Vagina (tissue), 2 donors: Measurements from ENCODE around the gene FRMPD4. TPM values are rescaled to one million over a fixed set of nuclear protein-coding genes. Genes with fewer than 3 reads are reported as not detected.

Experiments
- DNase-seq, 2 donors: peaks; one replicate each; pipeline ENCODE4 v3.0.0-alpha.2; 2017; ENCODE audit errors: extremely low spot score in 2 of 2
- H3K27ac ChIP-seq: fragments of 200-600 bp; sonication (generic); one replicate; pipeline ENCODE4 v1.5.1; 2019
- H3K27me3 ChIP-seq: fragments of 200-600 bp; sonication (generic); one replicate; pipeline ENCODE4 v1.5.1; 2019
- H3K36me3 ChIP-seq, 2 donors: fragments of 200-600 bp; sonication (generic); one replicate each; pipeline ENCODE4 v1.5.1; 2017 to 2019
- H3K4me1 ChIP-seq: fragments of 200-600 bp; sonication (generic); one replicate; pipeline ENCODE4 v1.5.1; 2019
- H3K4me3 ChIP-seq, 2 donors: fragments of 200-600 bp; sonication (generic); 1 replicate in 1 of 2; 2 replicates in 1 of 2; pipeline ENCODE4 v1.5.1; 2016 to 2019
- H3K9me3 ChIP-seq: fragments of 200-600 bp; sonication (generic); one replicate; pipeline ENCODE4 v1.5.1; 2019
- CTCF ChIP-seq, 3 experiments: fragments of 450-650 bp in 2 of 3; fragments of 200-600 bp in 1 of 3; sonication (generic) in 1 of 3; IDR thresholded peaks; one replicate each; pipeline ENCODE4 v1.5.1; 2017 to 2019; ENCODE audit warnings: antibody characterized with exemption in 3 of 3, mild to moderate bottlenecking in 2 of 3, moderate library complexity in 2 of 3
- POLR2A ChIP-seq, 2 donors: fragments of 450-650 bp; IDR thresholded peaks; one replicate each; pipeline ENCODE4 v1.6.1; 2017; ENCODE audit warnings: antibody characterized with exemption in 2 of 2, mild to moderate bottlenecking in 2 of 2, moderate library complexity in 2 of 2
- POLR2AphosphoS5 ChIP-seq, 2 donors: sonication (generic); formaldehyde crosslinking; IDR thresholded peaks; one replicate each; pipeline ENCODE4 v1.9.0; 2017; ENCODE audit warnings: antibody characterized with exemption in 2 of 2, mild to moderate bottlenecking in 2 of 2, low read depth in 1 of 2; ENCODE audit not compliant: insufficient read depth in 1 of 2
- intact Hi-C: fragments of 100-400 bp; cut with DNase I; formaldehyde crosslinking; loops from one replicate; pipeline ENCODE4 v1.15.1; 2023
- total RNA-seq: library from RNA; depleted of rRNA; stranded (reverse); fragments of >200 nt; gene quantifications from one replicate; pipeline ENCODE4 v1.2.3, GENCODE V29; 2016

Gene FRMPD4
- total RNA-seq, 1 donor from 2014 or later: not detected

DNA sequence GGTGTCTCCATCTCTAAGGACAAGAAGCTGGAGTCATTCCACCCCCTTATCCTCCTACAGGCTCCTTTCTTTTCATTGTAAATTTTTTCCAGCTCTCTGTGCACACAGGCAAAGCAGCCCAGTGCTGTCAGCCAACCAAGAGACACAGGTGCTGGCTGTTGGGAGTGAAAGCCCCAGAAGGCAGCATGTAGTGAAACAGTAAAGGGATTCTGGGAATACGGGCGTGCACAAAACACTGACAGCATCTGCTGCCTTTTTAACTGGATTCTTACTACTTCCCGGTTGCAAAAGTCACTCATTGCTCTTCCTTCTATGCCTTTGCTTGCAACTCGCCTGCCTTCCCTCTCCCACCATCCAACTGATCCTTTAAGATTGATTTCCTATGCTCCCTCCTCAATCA lies 444.4 kb downstream of the FRMPD4 start:
- TF ChIP-seq POLR2AphosphoS5 (IDR thresholded peaks at IDR 0.05; ENCODE audit: insufficient read depth in 1 of 2, low read depth in 1 of 2) (no peak), POLR2A (IDR thresholded peaks at IDR 0.05) (no peak), CTCF (IDR thresholded peaks at IDR 0.05) (no peak)
- no peak overlapping the region for H3K27ac ChIP-seq
- H3K4me1 ChIP-seq: no peaks in the 10 kb centered on the region
- H3K9me3 ChIP-seq: no peaks in the 10 kb centered on the region
- no peak for DNase-seq
- H3K36me3 ChIP-seq: no peaks in the 10 kb centered on the region
- H3K27me3 ChIP-seq: no peaks in the 10 kb centered on the region
- H3K4me3 ChIP-seq: no peak overlapping the region
- intact Hi-C loops: no loop called here

DNA sequence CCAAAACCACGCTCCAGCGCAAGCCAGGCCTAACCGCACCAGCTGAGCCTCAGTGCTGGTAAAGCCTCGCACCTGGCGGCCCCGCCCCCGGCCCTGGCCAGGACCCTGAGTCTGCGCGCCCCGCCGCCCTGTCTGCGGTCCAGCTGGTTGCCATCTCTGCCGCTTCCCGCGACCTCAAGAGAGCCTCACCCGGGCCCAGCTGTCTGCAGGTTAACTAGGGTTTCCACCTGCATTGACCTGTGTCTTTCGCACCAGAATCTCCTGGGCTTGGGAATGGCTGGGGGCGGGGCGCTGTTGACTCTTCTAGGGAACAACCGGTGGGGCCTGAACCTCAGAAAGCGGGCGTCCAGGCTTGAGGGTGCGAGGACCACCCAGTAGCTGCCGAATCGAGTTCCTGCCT lies 445.3 kb downstream of the FRMPD4 start:
- H3K4me3 ChIP-seq: no peak overlapping the region
- no peaks in the 10 kb centered on the region for H3K4me1 ChIP-seq
- TF ChIP-seq POLR2AphosphoS5 (IDR thresholded peaks at IDR 0.05; ENCODE audit: insufficient read depth in 1 of 2, low read depth in 1 of 2) (no peak), POLR2A (IDR thresholded peaks at IDR 0.05) (no peak), CTCF (IDR thresholded peaks at IDR 0.05) (no peak)
- no peaks in the 10 kb centered on the region for H3K36me3 ChIP-seq
- H3K27ac ChIP-seq: no peak overlapping the region
- H3K27me3 ChIP-seq: no peaks in the 10 kb centered on the region
- no peaks in the 10 kb centered on the region for H3K9me3 ChIP-seq
- intact Hi-C loops: no loop called here
- no peak for DNase-seq

DNA sequence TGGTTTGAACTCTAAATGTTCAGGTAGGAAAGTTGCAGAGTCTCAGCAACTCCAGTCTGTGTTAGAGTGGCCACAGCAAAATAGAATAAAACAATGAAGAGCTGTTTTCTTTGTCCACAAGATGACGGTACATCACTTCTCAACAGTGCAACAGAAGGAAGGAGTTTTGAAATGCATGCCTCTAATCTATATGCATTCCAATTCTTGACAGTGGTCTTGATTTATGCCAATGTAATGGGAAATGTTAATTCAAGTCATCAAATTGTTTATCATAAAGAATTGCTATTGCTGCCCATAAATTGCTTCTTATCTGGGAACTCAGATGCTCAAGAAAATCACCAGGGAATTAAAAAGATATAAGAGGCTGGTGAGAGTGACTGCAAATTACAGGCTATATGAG lies 457.4 kb downstream of the FRMPD4 start:
- Histone ChIP-seq H3K36me3 (no peaks in the 10 kb centered on the region), H3K27me3 (no peaks in the 10 kb centered on the region), H3K9me3 (no peaks in the 10 kb centered on the region), H3K27ac (no peak overlapping the region), H3K4me3 (no peak overlapping the region), H3K4me1 (no peaks in the 10 kb centered on the region)
- TF ChIP-seq CTCF (IDR thresholded peaks at IDR 0.05) (no peak), POLR2A (IDR thresholded peaks at IDR 0.05) (no peak), POLR2AphosphoS5 (IDR thresholded peaks at IDR 0.05; ENCODE audit: insufficient read depth in 1 of 2, low read depth in 1 of 2) (no peak)
- intact Hi-C loops: no loop called here
- DNase-seq: no peak

- H3K36me3 ChIP-seq: no peaks in the 10 kb centered on the region
- no peaks in the 10 kb centered on the region for H3K9me3 ChIP-seq
- H3K4me3 ChIP-seq: no peak overlapping the region
- no peak overlapping the region for H3K27ac ChIP-seq
- DNase-seq: no peak
- no peaks in the 10 kb centered on the region for H3K4me1 ChIP-seq
- intact Hi-C loops: no loop called here
- no peaks in the 10 kb centered on the region for H3K27me3 ChIP-seq
- TF ChIP-seq CTCF (IDR thresholded peaks at IDR 0.05): no peak
- TF ChIP-seq POLR2AphosphoS5 (IDR thresholded peaks at IDR 0.05; ENCODE audit: insufficient read depth in 1 of 2, low read depth in 1 of 2): no peak
- TF ChIP-seq POLR2A (IDR thresholded peaks at IDR 0.05): no peak
Measured at GRCh38 chrX:12610079-12610478, 471.8 kb downstream of the FRMPD4 start.

GRCh38 chrX:12611471-12611870 lies 473.2 kb downstream of the FRMPD4 start:
- H3K27ac ChIP-seq: no peak overlapping the region
- no peaks in the 10 kb centered on the region for H3K36me3 ChIP-seq
- H3K4me1 ChIP-seq: no peaks in the 10 kb centered on the region
- no peaks in the 10 kb centered on the region for H3K9me3 ChIP-seq
- no peak for DNase-seq
- H3K27me3 ChIP-seq: no peaks in the 10 kb centered on the region
- no peak overlapping the region for H3K4me3 ChIP-seq
- intact Hi-C loops: no loop called here
- TF ChIP-seq CTCF (IDR thresholded peaks at IDR 0.05): no peak
- no peak for TF ChIP-seq POLR2AphosphoS5 (IDR thresholded peaks at IDR 0.05; ENCODE audit: insufficient read depth in 1 of 2, low read depth in 1 of 2)
- no peak for TF ChIP-seq POLR2A (IDR thresholded peaks at IDR 0.05)
